Muscle of back (tissue), 11 donors: ENCODE data around the gene OR10A5. TPM values are rescaled to one million over a fixed set of nuclear protein-coding genes. Genes with fewer than 3 reads are reported as not detected.
"Not testable (repeated sequence)": the region's sequence is repeated elsewhere in the genome, so short reads cannot be mapped to it uniquely, and the experiment has no call there.

Experiments
- DNase-seq, 3 donors: peaks; one replicate each; pipeline versions ENCODE4 v3.0.0 to v3.0.0-alpha.2; 2013
- polyA plus RNA-seq, 10 donors: library from polyadenylated mRNA; unstranded; fragments of 120-200 nt; gene quantifications; one replicate each; pipeline ENCODE4 v1.2.1, GENCODE V29; 2013; ENCODE audit not compliant: insufficient read length in 10 of 10

The OR10A5 gene
- polyA plus RNA-seq, 10 donors = not detected

- no peak for DNase-seq
These were observed 30.3 kb downstream of the OR10A5 start for GRCh38 chr11:6875761-6876160.

DNA sequence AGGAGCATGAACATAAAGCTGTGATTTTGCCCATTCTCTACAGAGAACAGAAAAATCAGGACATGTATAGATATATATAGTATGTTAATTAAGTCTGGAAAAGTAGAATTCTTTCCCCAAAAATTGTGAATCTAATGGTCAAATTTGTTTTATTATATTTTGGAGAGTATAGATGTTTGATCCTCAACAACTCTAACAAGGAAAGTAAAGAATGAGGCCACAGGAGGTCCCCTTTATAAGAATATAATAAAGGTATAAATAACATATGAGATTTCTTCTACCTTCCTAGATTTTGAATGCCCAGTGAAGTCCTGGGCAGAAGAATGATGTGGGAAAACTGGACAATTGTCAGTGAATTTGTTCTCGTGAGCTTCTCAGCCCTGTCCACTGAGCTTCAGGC, 30.8 kb downstream of the OR10A5 start, which contains the start of gene OR10A4:
TSS of gene OR10A4 (plus strand) at position 301 of the 400 bp plus-strand sequence. CDS start at position 324, 23 bp downstream.
- no peak for DNase-seq

DNA sequence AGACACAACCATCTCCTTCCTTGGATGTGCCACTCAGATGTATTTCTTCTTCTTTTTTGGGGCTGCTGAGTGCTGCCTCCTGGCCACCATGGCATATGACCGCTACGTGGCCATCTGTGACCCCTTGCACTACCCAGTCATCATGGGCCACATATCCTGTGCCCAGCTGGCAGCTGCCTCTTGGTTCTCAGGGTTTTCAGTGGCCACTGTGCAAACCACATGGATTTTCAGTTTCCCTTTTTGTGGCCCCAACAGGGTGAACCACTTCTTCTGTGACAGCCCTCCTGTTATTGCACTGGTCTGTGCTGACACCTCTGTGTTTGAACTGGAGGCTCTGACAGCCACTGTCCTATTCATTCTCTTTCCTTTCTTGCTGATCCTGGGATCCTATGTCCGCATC, 31.4 kb downstream of the OR10A5 start:
- no peak for DNase-seq

DNA sequence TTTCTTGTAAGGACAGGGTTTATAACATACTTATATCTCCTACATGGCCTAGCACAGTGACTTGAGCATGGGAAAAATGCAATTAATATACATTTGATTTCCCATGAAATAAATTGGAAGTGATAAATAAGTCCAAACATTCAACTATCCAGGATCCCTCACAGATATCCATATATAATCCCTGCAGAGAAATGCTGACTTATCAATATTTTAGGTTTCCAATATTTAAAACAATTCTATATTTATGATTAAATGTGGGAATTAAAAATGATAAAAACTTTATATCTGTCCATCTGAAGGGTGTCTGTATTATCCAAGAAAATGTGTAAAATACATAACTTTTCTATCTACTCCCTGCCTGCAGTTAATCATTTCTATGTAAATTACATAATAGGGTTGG, 37.3 kb downstream of the OR10A5 start:
- no peak for DNase-seq

- not testable (repeated sequence) for DNase-seq
These were observed 42.2 kb downstream of the OR10A5 start for GRCh38 chr11:6887711-6888110.

GRCh38 chr11:6888830-6889229, 43.3 kb downstream of the OR10A5 start:
- no peak for DNase-seq

DNA sequence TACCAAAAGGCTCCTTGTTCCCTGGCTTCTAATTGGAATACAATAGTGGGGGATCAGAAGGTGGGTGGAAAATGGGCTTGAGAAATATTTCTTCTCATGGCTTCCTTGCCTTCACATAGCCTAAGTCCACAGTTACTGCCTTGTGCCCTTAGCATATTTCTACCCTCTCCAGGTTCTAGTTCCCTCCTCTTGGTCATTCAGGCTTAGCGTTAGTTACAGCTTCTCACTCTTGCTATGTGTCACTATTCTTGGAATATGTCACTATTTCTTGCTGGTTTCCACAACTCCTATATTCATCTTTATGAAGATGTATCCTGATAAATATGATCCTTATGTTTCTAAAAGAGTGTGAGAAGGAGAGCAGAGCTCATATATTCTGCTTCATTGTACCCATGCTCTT, 44.4 kb downstream of the OR10A5 start:
- DNase-seq = no peak

- no peak for DNase-seq
These were observed 46.9 kb downstream of the OR10A5 start, which contains the start of gene OR2D2 for GRCh38 chr11:6892400-6892799. TSS of gene OR2D2 (minus strand) at chr11:6892500. CDS start at chr11:6892500, 0 bp downstream.

- no peak for DNase-seq
These were observed 48.6 kb downstream of the OR10A5 start for GRCh38 chr11:6894097-6894496.

GRCh38 chr11:6895010-6895409, 49.5 kb downstream of the OR10A5 start:
- no peak for DNase-seq

Other genes with a start within 250 kb of the OR10A5 start
- gene RRP8, start 242.1 kb upstream of the OR10A5 start, polyA plus RNA-seq = 10 to 100 TPM; 16.4 to 22.6 (median 18.6) TPM
- gene ILK, start 241.9 kb upstream of the OR10A5 start, polyA plus RNA-seq = 100 to 1,000 TPM; 135 to 163 (median 147) TPM
- 100 to 1,000 TPM in 6 of 10 donors, 10 to 100 TPM in 4; 96.4 to 127 (median 108) TPM for gene TAF10, start 233.5 kb upstream of the OR10A5 start, polyA plus RNA-seq
- 10 to 100 TPM; 36.4 to 48.0 (median 40.9) TPM for gene TPP1, start 226.3 kb upstream of the OR10A5 start, polyA plus RNA-seq
- gene DCHS1, start 189.9 kb upstream of the OR10A5 start, polyA plus RNA-seq = 10 to 100 TPM; 36.7 to 66.6 (median 43.7) TPM
- gene MRPL17, start 162.3 kb upstream of the OR10A5 start, polyA plus RNA-seq = 10 to 100 TPM; 54.3 to 79.9 (median 59.9) TPM
- under 1 TPM in 2 of 10 donors, not detected in 8; 0.09 to 0.16 TPM for gene OR2AG2, start 73.7 kb upstream of the OR10A5 start, polyA plus RNA-seq
- under 1 TPM in 2 of 10 donors, not detected in 8; 0.04 to 0.10 TPM for gene OR2AG1, start 62.7 kb upstream of the OR10A5 start, polyA plus RNA-seq
- gene OR6A2, start 46.0 kb upstream of the OR10A5 start, polyA plus RNA-seq = not detected
- gene OR10A2, start 17.4 kb downstream of the OR10A5 start, polyA plus RNA-seq = not detected
- gene OR10A4, start 30.9 kb downstream of the OR10A5 start, polyA plus RNA-seq = not detected
- not detected for gene OR2D2, start 46.8 kb downstream of the OR10A5 start, polyA plus RNA-seq
- not detected for gene OR2D3, start 75.3 kb downstream of the OR10A5 start, polyA plus RNA-seq
- gene ZNF215, start 80.7 kb downstream of the OR10A5 start, polyA plus RNA-seq = 1 to 10 TPM in 3 of 10 donors, under 1 TPM in 7; 0.55 to 1.7 (median 0.97) TPM
- gene ZNF214, start 174.7 kb downstream of the OR10A5 start, polyA plus RNA-seq = 1 to 10 TPM; 1.3 to 3.0 (median 2.3) TPM
- gene NLRP14, start 174.8 kb downstream of the OR10A5 start, polyA plus RNA-seq = under 1 TPM in 9 of 10 donors, not detected in 1; 0.03 to 0.14 (median 0.08) TPM
- not detected for gene RBMXL2, start 243.3 kb downstream of the OR10A5 start, polyA plus RNA-seq